Endodermal cell (in vitro differentiated cells): Measurements from ENCODE around the gene LARP4B. TPM values are rescaled to one million over a fixed set of nuclear protein-coding genes. Genes with fewer than 3 reads are reported as not detected.

Experiments
- DNase-seq: peaks from one replicate; pipeline ENCODE4 v3.0.0-alpha.2; 2017
- H3K27ac ChIP-seq: 2 replicates; pipeline ENCODE4 v1.5.1; 2013; ENCODE audit warnings: mild to moderate bottlenecking, low read depth, low read length, moderate library complexity
- H3K27me3 ChIP-seq: 2 replicates; pipeline ENCODE4 v1.6.1; 2013; ENCODE audit warnings: mild to moderate bottlenecking, low read length, moderate library complexity; ENCODE audit not compliant: insufficient read depth, control insufficient read depth, poor library complexity, severe bottlenecking
- H3K36me3 ChIP-seq: 2 replicates; pipeline ENCODE4 v1.7.0; 2013; ENCODE audit warnings: mild to moderate bottlenecking, low read length, moderate library complexity; ENCODE audit not compliant: control insufficient read depth, insufficient read depth
- H3K4me1 ChIP-seq: one replicate; pipeline ENCODE4 v1.7.0; 2013; ENCODE audit warnings: low read length; ENCODE audit not compliant: control insufficient read depth, insufficient read depth
- H3K4me3 ChIP-seq: 2 replicates; pipeline ENCODE4 v1.5.1; 2013; ENCODE audit warnings: mild to moderate bottlenecking, low read length, moderate library complexity
- H3K9ac ChIP-seq: 2 replicates; pipeline ENCODE4 v1.6.1; 2013; ENCODE audit warnings: mild to moderate bottlenecking, low read length, moderate library complexity; ENCODE audit not compliant: poor library complexity, severe bottlenecking; ENCODE audit errors: extremely low read depth
- H3K9me3 ChIP-seq: 2 replicates; pipeline ENCODE4 v1.6.1; 2013; ENCODE audit warnings: mild to moderate bottlenecking, low read length, moderate library complexity; ENCODE audit not compliant: control insufficient read depth
- H3K27ac Mint-ChIP-seq: 2 replicates; pipeline ENCODE4 v1.8.0; 2020; ENCODE audit warnings: mixed read lengths
- H3K27me3 Mint-ChIP-seq: 2 replicates; pipeline ENCODE4 v1.8.0; 2021; ENCODE audit warnings: mild to moderate bottlenecking, mixed read lengths; ENCODE audit not compliant: insufficient read depth
- H3K36me3 Mint-ChIP-seq: 2 replicates; pipeline ENCODE4 v1.8.0; 2020; ENCODE audit warnings: low read depth, mixed read lengths
- H3K4me1 Mint-ChIP-seq: 2 replicates; pipeline ENCODE4 v1.8.0; 2020; ENCODE audit warnings: mixed read lengths
- H3K4me3 Mint-ChIP-seq: 2 replicates; pipeline ENCODE4 v1.8.0; 2020; ENCODE audit warnings: mild to moderate bottlenecking, moderate library complexity, mixed read lengths
- H3K9me3 Mint-ChIP-seq: 2 replicates; pipeline ENCODE4 v1.8.0; 2020; ENCODE audit warnings: mild to moderate bottlenecking, mixed read lengths
- WGBS, 2 experiments: methylation state at CpG; one replicate each; pipeline versions ENCODE4 v1.1.5 to v1.1.7; 2013; ENCODE audit warnings: missing lambda C conversion rate in 2 of 2, mixed read lengths in 1 of 2; ENCODE audit not compliant: insufficient coverage in 1 of 2, insufficient read length in 1 of 2; 5-methylcytosine and 5-hydroxymethylcytosine counted together
- total RNA-seq, 2 donors: library from RNA; stranded (reverse); fragmentation: NEBNext Ultra II Directional in 1 of 2; extraction: Animal tissue kit (Norgen Biotek cat#: 25700) in 1 of 2; gene quantifications; 2 replicates in 1 of 2; 3 replicates in 1 of 2; pipeline ENCODE4 v1.2.1, GENCODE V29; 2021
- TF ChIP-seq, protein P1 (sequence below): fragments of 200-600 bp; sonication (generic); conservative IDR thresholded peaks from 2 replicates; pipeline ENCODE4 v1.5.0; 2021; ENCODE audit warnings: antibody characterized with exemption, mild to moderate bottlenecking

Gene LARP4B
- total RNA-seq, 2 donors from 2014 or later: 94.1 to 94.3 TPM

DNA sequence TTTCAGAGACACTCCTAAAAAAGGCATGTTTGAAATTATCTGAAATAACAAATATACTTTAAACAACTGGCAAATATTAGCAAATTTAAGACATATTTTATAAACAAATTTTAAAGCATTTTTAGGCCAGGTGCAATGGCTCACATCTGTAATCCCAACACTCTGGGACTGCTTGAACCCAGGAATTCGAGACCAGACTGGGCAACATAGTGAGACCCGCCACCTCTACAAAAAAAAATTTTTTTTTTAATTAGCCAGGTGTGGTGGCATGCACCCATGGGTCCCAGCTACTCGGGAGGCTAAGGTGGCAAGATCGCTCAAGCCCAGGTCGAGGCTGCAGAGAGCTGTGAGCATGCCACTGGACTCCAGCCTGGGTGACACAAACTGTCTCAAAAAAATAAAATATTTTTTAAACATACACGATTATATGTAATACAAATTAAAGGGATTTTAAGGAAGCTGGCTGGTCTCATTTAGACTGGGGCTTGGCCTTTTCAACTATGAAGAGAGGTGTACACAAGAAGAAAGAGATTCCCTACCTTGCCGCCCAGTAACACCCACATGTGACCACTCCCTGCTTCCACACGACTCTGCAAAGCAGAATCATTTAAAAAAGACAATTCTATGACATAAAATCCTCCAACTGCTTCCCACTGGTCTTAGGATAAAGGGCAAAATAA is 7.5 kb downstream of the LARP4B start:
- peaks cover 36% of the 10 kb centered on the region for H3K36me3 Mint-ChIP-seq
- Histone ChIP-seq H3K9me3 (no peaks in the 10 kb centered on the region), H3K27me3 (no peaks in the 10 kb centered on the region), H3K4me3 (no peak overlapping the region), H3K27ac (no peak overlapping the region), H3K9ac (no peak overlapping the region), H3K36me3 (peaks cover 44% of the 10 kb centered on the region), H3K4me1 (no peaks in the 10 kb centered on the region)
- WGBS, 2 experiments: 90 to 96% methylated on average over 3 to 7 of the region's 8 CpGs
- DNase-seq: peak; percentile 15
- H3K27ac Mint-ChIP-seq: no peak overlapping the region
- no peaks in the 10 kb centered on the region for H3K27me3 Mint-ChIP-seq
- no peak overlapping the region for H3K4me3 Mint-ChIP-seq
- TF ChIP-seq, protein P1, sequence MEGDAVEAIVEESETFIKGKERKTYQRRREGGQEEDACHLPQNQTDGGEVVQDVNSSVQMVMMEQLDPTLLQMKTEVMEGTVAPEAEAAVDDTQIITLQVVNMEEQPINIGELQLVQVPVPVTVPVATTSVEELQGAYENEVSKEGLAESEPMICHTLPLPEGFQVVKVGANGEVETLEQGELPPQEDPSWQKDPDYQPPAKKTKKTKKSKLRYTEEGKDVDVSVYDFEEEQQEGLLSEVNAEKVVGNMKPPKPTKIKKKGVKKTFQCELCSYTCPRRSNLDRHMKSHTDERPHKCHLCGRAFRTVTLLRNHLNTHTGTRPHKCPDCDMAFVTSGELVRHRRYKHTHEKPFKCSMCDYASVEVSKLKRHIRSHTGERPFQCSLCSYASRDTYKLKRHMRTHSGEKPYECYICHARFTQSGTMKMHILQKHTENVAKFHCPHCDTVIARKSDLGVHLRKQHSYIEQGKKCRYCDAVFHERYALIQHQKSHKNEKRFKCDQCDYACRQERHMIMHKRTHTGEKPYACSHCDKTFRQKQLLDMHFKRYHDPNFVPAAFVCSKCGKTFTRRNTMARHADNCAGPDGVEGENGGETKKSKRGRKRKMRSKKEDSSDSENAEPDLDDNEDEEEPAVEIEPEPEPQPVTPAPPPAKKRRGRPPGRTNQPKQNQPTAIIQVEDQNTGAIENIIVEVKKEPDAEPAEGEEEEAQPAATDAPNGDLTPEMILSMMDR: no peak
- no peaks in the 10 kb centered on the region for H3K9me3 Mint-ChIP-seq
- H3K4me1 Mint-ChIP-seq: peaks cover 32% of the 10 kb centered on the region

DNA sequence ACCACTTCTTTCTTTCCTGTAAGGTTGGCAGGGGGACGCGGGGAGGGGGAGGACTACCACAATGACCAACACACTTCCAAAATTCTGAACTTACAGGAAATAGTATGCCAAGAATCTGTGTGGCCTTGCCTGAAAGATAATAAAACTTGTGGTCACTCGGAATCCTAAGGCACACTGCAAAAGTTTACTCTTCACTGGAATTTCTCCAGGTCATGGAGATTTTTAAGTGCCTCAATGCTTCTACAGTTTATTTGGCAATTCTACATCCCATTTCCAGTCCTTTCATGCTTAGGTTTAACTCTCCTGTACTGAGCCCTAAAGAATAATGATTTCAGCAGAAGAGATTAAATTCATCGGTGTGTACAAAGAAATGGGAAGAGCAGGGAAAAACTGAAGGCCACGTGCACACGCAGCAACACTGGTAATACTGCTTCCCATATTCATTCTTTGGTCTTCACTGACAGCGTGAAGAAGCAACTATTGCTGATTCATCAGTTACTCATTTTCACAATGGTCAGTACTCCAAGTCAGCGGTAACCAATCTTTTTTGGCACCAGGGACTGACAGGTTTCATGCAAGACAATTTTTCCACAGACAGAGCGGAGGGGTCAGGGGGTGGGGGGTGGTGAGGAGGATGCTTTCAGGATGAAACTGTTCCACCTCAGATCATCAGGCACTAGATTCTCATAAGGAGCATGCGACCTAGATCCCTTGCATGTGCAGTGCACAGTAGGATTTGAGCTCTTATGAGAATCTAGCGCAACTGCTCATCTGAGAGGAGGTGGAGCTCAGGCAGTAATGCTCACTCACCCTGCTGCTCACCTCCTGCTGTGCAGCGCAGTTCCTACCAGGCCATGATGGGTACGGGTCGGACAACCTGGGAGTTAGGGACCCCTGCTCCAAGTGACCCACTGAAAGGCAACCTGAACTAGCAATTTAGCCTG is 9.8 kb downstream of the LARP4B start:
- peaks cover 51% of the 10 kb centered on the region for H3K36me3 Mint-ChIP-seq
- WGBS, 2 experiments: 95 to 99% methylated on average over 14 of the region's 14 CpGs
- H3K27me3 Mint-ChIP-seq: no peaks in the 10 kb centered on the region
- TF ChIP-seq, protein P1: no peak
- H3K9me3 ChIP-seq: peaks cover 15% of the 10 kb centered on the region
- no peak overlapping the region for H3K4me3 Mint-ChIP-seq
- no peak overlapping the region for H3K4me3 ChIP-seq
- H3K4me1 Mint-ChIP-seq: peaks cover 17% of the 10 kb centered on the region
- H3K36me3 ChIP-seq: peaks cover 61% of the 10 kb centered on the region
- H3K9me3 Mint-ChIP-seq: no peaks in the 10 kb centered on the region
- no peaks in the 10 kb centered on the region for H3K27me3 ChIP-seq
- DNase-seq: no peak
- H3K9ac ChIP-seq: no peak overlapping the region
- H3K27ac Mint-ChIP-seq: no peak overlapping the region
- H3K27ac ChIP-seq: no peak overlapping the region
- H3K4me1 ChIP-seq: no peaks in the 10 kb centered on the region

DNA sequence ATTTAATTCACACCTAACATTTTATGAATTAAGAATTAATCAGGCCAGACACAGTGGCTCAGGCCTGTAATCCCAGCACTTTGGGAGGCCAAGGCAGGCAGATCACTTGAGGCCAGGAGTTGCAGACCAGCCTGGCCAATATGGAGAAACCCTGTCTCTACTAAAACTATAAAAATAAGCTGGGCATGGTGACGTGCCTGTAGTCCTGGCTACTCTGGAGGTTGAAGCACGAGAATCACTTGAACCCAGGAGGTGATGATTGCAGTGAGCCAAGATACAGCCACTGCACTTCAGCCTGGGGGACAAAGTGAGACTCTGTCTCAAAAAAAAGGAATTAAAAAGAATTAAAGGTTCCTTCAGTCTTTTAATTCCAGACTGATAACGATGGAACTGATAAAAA is 11.1 kb downstream of the LARP4B start:
- Mint-ChIP-seq H3K36me3 (peaks cover 54% of the 10 kb centered on the region), H3K27me3 (no peaks in the 10 kb centered on the region), H3K4me3 (no peak overlapping the region), H3K9me3 (no peaks in the 10 kb centered on the region), H3K27ac (no peak overlapping the region), H3K4me1 (peaks cover 12% of the 10 kb centered on the region)
- Histone ChIP-seq H3K4me1 (no peaks in the 10 kb centered on the region), H3K27ac (no peak overlapping the region), H3K27me3 (no peaks in the 10 kb centered on the region), H3K36me3 (peaks cover 62% of the 10 kb centered on the region), H3K9me3 (peaks cover 17% of the 10 kb centered on the region), H3K9ac (no peak overlapping the region), H3K4me3 (no peak overlapping the region)
- TF ChIP-seq, protein P1: no peak
- no peak for DNase-seq
- WGBS, 2 experiments: 75 to 95% methylated on average over 2 of the region's 3 CpGs
